Fibroblast of the aortic adventitia (primary cell): Measurements from ENCODE around the gene SPAM1. TPM values are rescaled to one million over a fixed set of nuclear protein-coding genes. Genes with fewer than 3 reads are reported as not detected.
"Not testable (repeated sequence)": the region's sequence is repeated elsewhere in the genome, so short reads cannot be mapped to it uniquely, and the experiment has no call there.

Experiments used
- DNase-seq: peaks from one replicate; pipeline ENCODE4 v3.0.0-alpha.2; 2010; ENCODE audit warnings: low read depth
- H3K4me3 ChIP-seq: 2 replicates; pipeline ENCODE4 v1.5.1; 2011; ENCODE audit warnings: low read depth, mild to moderate bottlenecking, control low read depth, low read length, moderate library complexity
- CTCF ChIP-seq: IDR thresholded peaks from 2 replicates; pipeline ENCODE4 v1.5.1; 2011; ENCODE audit warnings: mild to moderate bottlenecking, low read length, control low read depth, inconsistent platforms; ENCODE audit not compliant: insufficient read depth
- total RNA-seq: library from RNA; depleted of rRNA; stranded (reverse); fragments of >200 nt; gene quantifications from 2 replicates; pipeline ENCODE4 v1.2.3, GENCODE V29; 2012; ENCODE audit warnings: low replicate concordance

SPAM1 gene
- total RNA-seq, 1 donor, result not detected

- DNase-seq, result no peak
- no peak for TF ChIP-seq CTCF
- no peak overlapping the region for H3K4me3 ChIP-seq
Measured at GRCh38 chr7:123993996-123994395, 69.0 kb downstream of the SPAM1 start.

- DNase-seq, result no peak
- H3K4me3 ChIP-seq, result no peak overlapping the region
- TF ChIP-seq CTCF, result no peak
Measured at GRCh38 chr7:123994449-123994848, 69.4 kb downstream of the SPAM1 start.

- no peak overlapping the region for H3K4me3 ChIP-seq
- no peak for TF ChIP-seq CTCF
- DNase-seq, result peak; percentile 1
Measured at GRCh38 chr7:123995617-123996326, 70.7 kb downstream of the SPAM1 start.

- no peak overlapping the region for H3K4me3 ChIP-seq
- no peak for DNase-seq
- no peak for TF ChIP-seq CTCF
Measured at GRCh38 chr7:123996327-123996625, 71.2 kb downstream of the SPAM1 start.

GRCh38 chr7:123998921-123999320 is 73.9 kb downstream of the SPAM1 start:
- no peak for TF ChIP-seq CTCF
- H3K4me3 ChIP-seq, result no peak overlapping the region
- DNase-seq, result no peak

GRCh38 chr7:123999703-124000102 is 74.7 kb downstream of the SPAM1 start:
- H3K4me3 ChIP-seq, result no peak overlapping the region
- DNase-seq, result no peak
- no peak for TF ChIP-seq CTCF

GRCh38 chr7:124008296-124008695 is 83.3 kb downstream of the SPAM1 start:
- H3K4me3 ChIP-seq, DNase-seq: not testable (repeated sequence)
